ENCODE results near the gene PIK3R5.

GRCh38 chr17:8832711-8833352 lies 132.7 kb downstream of the PIK3R5 start:
- TF ChIP-seq CTCF (conservative IDR thresholded peaks at IDR 0.05 in 1 of 2, IDR thresholded peaks at IDR 0.05 in 1 of 2; ENCODE audit: low read depth in 1 of 2, low read length in 2 of 2) = peak in 1 of 2 donors; percentile 10
- TF ChIP-seq EZH2 (IDR thresholded peaks at IDR 0.05; ENCODE audit: low read length, missing control alignments) = no peak

Measured in fibroblast of lung (primary cell).